ENCODE results near the gene CLEC4C. TPM values are rescaled to one million over a fixed set of nuclear protein-coding genes. Genes with fewer than 3 reads are reported as not detected.

The CLEC4C gene
- total and polyA plus RNA-seq, 2 of the 4 experiments (the other 2 are of a cell fraction), result not detected

- H2AFZ ChIP-seq (replicated peaks; ENCODE audit: low read length, poor library complexity), result no peak overlapping the region
- CTCF ChIA-PET, result no interaction called here
Observed at GRCh38 chr12:7732993-7733392, 14.2 kb downstream of the CLEC4C start.

More at GRCh38 chr12:7732993-7733392, 14.2 kb downstream of the CLEC4C start:
- H3K18ac ChIP-seq (ENCODE audit: low read depth, low read length), result no peak overlapping the region
- no peak overlapping the region for H3K9ac ChIP-seq (ENCODE audit: low read depth, low read length)
- H3K27me3 ChIP-seq (ENCODE audit: control insufficient read depth, insufficient read depth, low read length), result no peaks in the 10 kb centered on the region
- no TSS peak for BruUV-seq (replicated peaks)
- no peak overlapping the region for H3K27ac ChIP-seq (ENCODE audit: insufficient read depth, low read length)
- H3K56ac ChIP-seq (ENCODE audit: extremely low read depth, insufficient read depth, low read length), result no peak overlapping the region
- ATAC-seq (ENCODE audit: low read depth) (no peak), DNase-seq (no peak)
- no peaks in the 10 kb centered on the region for H3K9me1 ChIP-seq (ENCODE audit: insufficient read depth, low read length)
- dilution Hi-C loops (cut with HindIII; ENCODE audit: low sequenced_read_pairs, unreplicated experiment) (no loop called here), in situ Hi-C loops (cut with MboI; ENCODE audit: low sequenced_read_pairs) (no loop called here), intact Hi-C loops (cut with micrococcal nuclease) (no loop called here)
- no peak overlapping the region for H3K23ac ChIP-seq (ENCODE audit: low read depth, low read length)
- no peak overlapping the region for H2BK20ac ChIP-seq (ENCODE audit: low read depth, low read length)
- peaks cover 2% of the 10 kb centered on the region; the same call in 1 of the 2 replicates for H3K9me3 ChIP-seq (ENCODE audit: control insufficient read depth, insufficient read depth, low read length)
- no peak overlapping the region for H3K4ac ChIP-seq (ENCODE audit: low read depth, low read length)
- no peaks in the 10 kb centered on the region for H3K79me1 ChIP-seq (ENCODE audit: low read depth in 1 of 2, low read length in 2 of 2)
- H2AK9ac ChIP-seq (replicated peaks; ENCODE audit: low read depth, low read length, poor library complexity), result no peak overlapping the region
- POLR2A ChIA-PET (ENCODE audit: unreplicated experiment), result no interaction called here
- TF ChIP-seq, protein P1, sequence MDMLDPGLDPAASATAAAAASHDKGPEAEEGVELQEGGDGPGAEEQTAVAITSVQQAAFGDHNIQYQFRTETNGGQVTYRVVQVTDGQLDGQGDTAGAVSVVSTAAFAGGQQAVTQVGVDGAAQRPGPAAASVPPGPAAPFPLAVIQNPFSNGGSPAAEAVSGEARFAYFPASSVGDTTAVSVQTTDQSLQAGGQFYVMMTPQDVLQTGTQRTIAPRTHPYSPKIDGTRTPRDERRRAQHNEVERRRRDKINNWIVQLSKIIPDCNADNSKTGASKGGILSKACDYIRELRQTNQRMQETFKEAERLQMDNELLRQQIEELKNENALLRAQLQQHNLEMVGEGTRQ (IDR thresholded peaks at IDR 0.05; ENCODE audit: low read depth, low read length), result no peak
- no peak for TF ChIP-seq MAFK (IDR thresholded peaks at IDR 0.05; ENCODE audit: low read depth, low read length)
- TF ChIP-seq ELK1 (IDR thresholded peaks at IDR 0.05; ENCODE audit: borderline replicate concordance, low read depth, low read length), result no peak
- no peak for TF ChIP-seq NFE2L2 (IDR thresholded peaks at IDR 0.05; ENCODE audit: low read depth, low read length)
- TF ChIP-seq MXI1 (IDR thresholded peaks at IDR 0.05; ENCODE audit: borderline replicate concordance, low read depth, low read length), result no peak
- TF ChIP-seq RFX5 (IDR thresholded peaks at IDR 0.05; ENCODE audit: low read depth, low read length), result no peak
- TF ChIP-seq SMC3 (IDR thresholded peaks at IDR 0.05; ENCODE audit: low read depth, low read length), result no peak
- no peak for TF ChIP-seq BHLHE40 (IDR thresholded peaks at IDR 0.05; ENCODE audit: low read depth, low read length)
- TF ChIP-seq CHD1 (IDR thresholded peaks at IDR 0.05; ENCODE audit: low read depth, low read length), result no peak
- no peak for TF ChIP-seq CEBPB (IDR thresholded peaks at IDR 0.05; ENCODE audit: low read depth, low read length)
- no peak overlapping the region for H3K4me3 ChIP-seq (ENCODE audit: insufficient read depth, low read depth, low read length)
- no peak overlapping the region for H3K14ac ChIP-seq (replicated peaks; ENCODE audit: low read depth, low read length)
- no peak overlapping the region for H4K8ac ChIP-seq (ENCODE audit: low read depth in 2 of 2, low read length in 2 of 2)
- H2AK5ac ChIP-seq (ENCODE audit: low read depth, low read length), result no peak overlapping the region
- no peak overlapping the region for H4K5ac ChIP-seq (ENCODE audit: low read depth, low read length)
- H3K4me1 ChIP-seq (ENCODE audit: control insufficient read depth, insufficient read depth, low read length), result no peaks in the 10 kb centered on the region
- no peak overlapping the region for H2BK120ac ChIP-seq (ENCODE audit: low read depth, low read length)
- H2BK15ac ChIP-seq (ENCODE audit: low read depth, low read length), result no peak overlapping the region
- no peak overlapping the region for H4K91ac ChIP-seq (ENCODE audit: insufficient read depth, low read depth, low read length)
- no peaks in the 10 kb centered on the region for H4K20me1 ChIP-seq (ENCODE audit: insufficient read depth, low read length)
- no peak overlapping the region for H2BK5ac ChIP-seq (ENCODE audit: low read depth, low read length, poor library complexity, severe bottlenecking)
- no CpG with 5 or more reads among the region's 3 CpGs for WGBS, 2 experiments (ENCODE audit: extremely low coverage in 2 of 2, insufficient read length in 1 of 2)
- no peak overlapping the region for H3K4me2 ChIP-seq (ENCODE audit: low read depth, low read length)
- no peaks in the 10 kb centered on the region for H3K36me3 ChIP-seq (ENCODE audit: control insufficient read depth, insufficient read depth, low read length)

Measured in IMR-90 (cell line).